IMR-90 (cell line): Measurements from ENCODE around the gene CYGB. TPM values are rescaled to one million over a fixed set of nuclear protein-coding genes. Genes with fewer than 3 reads are reported as not detected.

ENCODE experiments used
- microRNA-seq, 2 experiments: library from miRNA; stranded (forward) in 1 of 2; unstranded in 1 of 2; fragments of 10-50 nt in 1 of 2; fragments of <30 nt in 1 of 2; gene quantifications in 1 of 2; microRNA quantifications in 1 of 2; one replicate each; pipeline versions ENCODE3 to v1.1.0; 2013 to 2020; ENCODE audit not compliant: insufficient read depth in 1 of 2, insufficient read length in 1 of 2, unreplicated experiment in 1 of 2
- polyA plus RNA-seq, 3 experiments: library from polyadenylated mRNA; depleted of rRNA; stranded (reverse); fragments of >200 nt; gene quantifications; 2 replicates each; pipeline ENCODE4 v1.2.3, GENCODE V29; 2012; ENCODE audit warnings: low replicate concordance in 1 of 3
- small RNA-seq, 5 experiments: library from RNA; depleted of rRNA; stranded (forward); fragments of <200 nt; gene quantifications; one replicate each; pipeline ENCODE3, GENCODE V24; 2012
- total RNA-seq: library from RNA; depleted of rRNA; stranded (reverse); fragments of >200 nt; gene quantifications from 2 replicates; pipeline ENCODE4 v1.2.3, GENCODE V29; 2012; rRNA removed

CYGB gene
- total and polyA plus RNA-seq, 2 of the 4 experiments (the other 2 are of a cell fraction), result 1.3 to 2.9 TPM

Small RNAs within 50 kb of the gene (microRNA-seq; reads per million reads assigned to microRNA genes)
- not detected for gene SNORD1A (ENCODE audit: insufficient read depth, insufficient read length)
- gene SNORD1B (ENCODE audit: insufficient read depth, insufficient read length), result 674 reads per million, percentile 92 among the genes with 10 or more reads in this experiment

Small RNAs within 50 kb of the gene (small RNA-seq; reads per million reads assigned to genes)
- gene SNORD1A (0 reads per million in 5 experiments), gene SNORD1B (429 to 2,511 (median 1,322) reads per million in 5 experiments)

Other genes starting within 250 kb of the CYGB start
- gene QRICH2, start 229.4 kb downstream of the CYGB start, total RNA-seq, result 3.9 and 4.8 TPM in 2 replicates
- 4.3 and 4.7 TPM in 2 replicates for gene QRICH2, start 229.4 kb downstream of the CYGB start, polyA plus RNA-seq (2012; rRNA removed)
- 29.2 and 34.4 TPM in 2 replicates for gene PRPSAP1, start 183.8 kb downstream of the CYGB start, total RNA-seq
- 38.6 and 48.6 TPM in 2 replicates for gene PRPSAP1, start 183.8 kb downstream of the CYGB start, polyA plus RNA-seq (2012; rRNA removed)
- gene SPHK1, start 153.1 kb downstream of the CYGB start, total RNA-seq, result 44.4 and 45.8 TPM in 2 replicates
- gene SPHK1, start 153.1 kb downstream of the CYGB start, polyA plus RNA-seq (2012; rRNA removed), result 82.7 and 94.2 TPM in 2 replicates
- gene UBE2O, start 84.6 kb downstream of the CYGB start, total RNA-seq, result 17.6 and 20.0 TPM in 2 replicates
- 14.3 and 17.6 TPM in 2 replicates for gene UBE2O, start 84.6 kb downstream of the CYGB start, polyA plus RNA-seq (2012; rRNA removed)
- gene AANAT, start 70.1 kb downstream of the CYGB start, total RNA-seq, result not detected in 2 replicates
- 0.19 and 0.21 TPM in 2 replicates for gene AANAT, start 70.1 kb downstream of the CYGB start, polyA plus RNA-seq (2012; rRNA removed)
- gene RHBDF2, start 36.3 kb downstream of the CYGB start, total RNA-seq, result 1.3 and 1.4 TPM in 2 replicates
- 8.3 and 10.0 TPM in 2 replicates for gene RHBDF2, start 36.3 kb downstream of the CYGB start, polyA plus RNA-seq (2012; rRNA removed)
- gene PRCD, start 2.3 kb upstream of the CYGB start, total RNA-seq, result under 0.01 TPM in 1 of 2 replicates, not detected in the other
- 0.32 TPM in 2 replicates for gene PRCD, start 2.3 kb upstream of the CYGB start, polyA plus RNA-seq (2012; rRNA removed)
- not detected in 2 replicates for gene ST6GALNAC2, start 48.2 kb upstream of the CYGB start, total RNA-seq
- gene ST6GALNAC2, start 48.2 kb upstream of the CYGB start, polyA plus RNA-seq (2012; rRNA removed), result 0.10 TPM in 1 of 2 replicates, not detected in the other
- gene ST6GALNAC1, start 106.0 kb upstream of the CYGB start, total RNA-seq, result not detected in 2 replicates
- not detected in 2 replicates for gene ST6GALNAC1, start 106.0 kb upstream of the CYGB start, polyA plus RNA-seq (2012; rRNA removed)
- 169 and 231 TPM in 2 replicates for gene MXRA7, start 173.3 kb upstream of the CYGB start, total RNA-seq
- 148 and 168 TPM in 2 replicates for gene MXRA7, start 173.3 kb upstream of the CYGB start, polyA plus RNA-seq (2012; rRNA removed)
- gene JMJD6, start 188.9 kb upstream of the CYGB start, total RNA-seq, result 24.4 and 31.9 TPM in 2 replicates
- gene JMJD6, start 188.9 kb upstream of the CYGB start, polyA plus RNA-seq (2012; rRNA removed), result 30.9 and 33.7 TPM in 2 replicates
- gene METTL23, start 189.1 kb upstream of the CYGB start, total RNA-seq, result 18.8 and 19.7 TPM in 2 replicates
- gene METTL23, start 189.1 kb upstream of the CYGB start, polyA plus RNA-seq (2012; rRNA removed), result 32.1 and 36.5 TPM in 2 replicates
- 71.7 and 98.0 TPM in 2 replicates for gene SRSF2, start 199.6 kb upstream of the CYGB start, total RNA-seq
- gene SRSF2, start 199.6 kb upstream of the CYGB start, polyA plus RNA-seq (2012; rRNA removed), result 296 and 441 TPM in 2 replicates
- gene MFSD11, start 200.4 kb upstream of the CYGB start, total RNA-seq, result 16.1 and 16.4 TPM in 2 replicates
- 9.8 and 12.3 TPM in 2 replicates for gene MFSD11, start 200.4 kb upstream of the CYGB start, polyA plus RNA-seq (2012; rRNA removed)